Activated CD4-positive, alpha-beta T cell treated with anti-CD3 and anti-CD28 coated beads, Interleukin-10, Interleukin-2, amounts not matched to agents 100 ng/mL and 50 ng/mL, durations not matched to agents 16 hours and 8 hours (primary cell): ENCODE results near the gene FARS2.
"Not testable (repeated sequence)": the region's sequence is repeated elsewhere in the genome, so short reads cannot be mapped to it uniquely, and the experiment has no call there.

Source experiments
- DNase-seq: peaks from one replicate; pipeline ENCODE4 v3.0.0-alpha.2; 2020

The FARS2 gene

DNA sequence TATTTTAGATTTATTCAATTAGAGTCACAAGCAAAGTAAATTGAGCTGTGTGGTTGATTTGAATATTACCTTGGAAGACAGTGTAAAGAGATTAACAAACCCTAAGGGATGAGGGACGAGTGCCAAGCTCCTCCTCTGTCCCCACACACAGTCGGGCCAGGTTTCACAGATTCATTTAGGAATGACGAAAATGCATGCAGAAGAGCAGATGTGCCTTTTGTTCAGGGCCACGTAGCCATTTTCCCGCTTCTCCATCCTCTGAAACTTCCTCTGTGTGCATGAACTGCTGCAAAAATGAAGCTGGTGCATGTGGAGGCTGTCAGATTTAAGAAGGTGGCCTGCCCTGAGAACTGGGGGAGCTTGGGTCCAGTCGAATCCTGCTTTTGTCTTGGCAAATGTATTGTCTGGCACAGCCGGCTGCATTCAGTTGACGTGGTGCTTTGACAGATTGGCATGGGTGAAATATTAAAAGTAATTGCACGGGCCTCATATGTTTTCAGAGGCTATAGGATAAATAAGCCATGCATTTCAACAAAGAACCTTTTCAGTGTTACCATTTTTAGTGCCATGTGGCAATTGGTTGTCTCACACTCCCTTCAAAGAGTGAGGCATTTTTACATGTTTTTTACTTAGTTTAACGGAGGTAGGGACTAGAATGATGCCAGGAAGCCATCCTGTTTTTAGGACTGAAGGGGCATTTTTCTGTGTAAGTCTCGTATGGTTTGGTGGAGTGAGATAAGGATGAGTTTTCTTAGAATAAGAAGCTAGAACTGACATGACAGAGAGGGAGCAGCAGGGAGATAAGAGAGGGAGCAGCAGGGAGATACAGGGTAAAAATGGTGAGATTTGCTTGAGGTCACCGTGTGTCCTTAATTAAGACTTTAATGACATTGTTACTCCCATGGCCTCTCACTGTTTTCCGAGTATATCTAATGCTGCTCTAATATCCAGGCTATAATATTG is 384.3 kb downstream of the FARS2 start:
- no peak for DNase-seq

DNA sequence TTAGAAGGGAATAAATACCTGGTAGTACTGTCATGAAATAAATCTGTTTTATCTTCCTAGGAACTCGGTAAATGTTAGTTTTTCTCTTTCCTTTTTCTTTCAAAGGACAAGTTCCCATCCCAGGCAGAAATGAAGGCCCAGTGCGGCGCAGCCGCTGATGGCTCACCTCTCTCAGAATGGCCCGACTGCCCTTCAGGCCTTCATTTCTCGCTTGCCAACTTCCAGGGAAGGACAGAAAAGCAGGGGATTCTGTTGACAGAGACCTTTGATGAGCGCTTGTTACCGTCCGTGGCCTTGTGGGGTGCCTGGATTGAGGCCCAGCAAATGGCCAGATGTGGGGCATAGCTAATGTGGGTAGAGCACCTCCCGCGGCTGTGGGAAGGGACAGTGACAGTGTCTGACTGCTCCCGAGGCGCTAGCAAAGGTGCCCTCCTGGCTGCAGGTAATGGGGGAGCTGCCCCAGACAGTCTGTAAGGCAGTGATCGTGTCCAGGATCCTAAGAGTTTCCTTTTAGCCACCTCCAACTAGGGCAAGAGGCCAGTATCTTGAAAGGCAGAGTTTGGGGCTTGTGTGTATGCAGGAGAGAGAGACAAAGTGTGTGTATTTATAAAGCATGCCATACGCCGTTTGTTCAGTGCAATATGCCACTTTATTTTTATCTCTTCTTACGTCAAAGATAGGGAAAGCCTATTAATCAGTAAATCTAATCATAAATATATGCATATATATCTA is 391.3 kb downstream of the FARS2 start:
- DNase-seq, result no peak

GRCh38 chr6:5653801-5654200 is 392.5 kb downstream of the FARS2 start:
- no peak for DNase-seq

- no peak for DNase-seq
Observed at GRCh38 chr6:5656226-5656625, 394.9 kb downstream of the FARS2 start.

- not testable (repeated sequence) for DNase-seq
Observed at GRCh38 chr6:5656695-5657094, 395.4 kb downstream of the FARS2 start.

DNA sequence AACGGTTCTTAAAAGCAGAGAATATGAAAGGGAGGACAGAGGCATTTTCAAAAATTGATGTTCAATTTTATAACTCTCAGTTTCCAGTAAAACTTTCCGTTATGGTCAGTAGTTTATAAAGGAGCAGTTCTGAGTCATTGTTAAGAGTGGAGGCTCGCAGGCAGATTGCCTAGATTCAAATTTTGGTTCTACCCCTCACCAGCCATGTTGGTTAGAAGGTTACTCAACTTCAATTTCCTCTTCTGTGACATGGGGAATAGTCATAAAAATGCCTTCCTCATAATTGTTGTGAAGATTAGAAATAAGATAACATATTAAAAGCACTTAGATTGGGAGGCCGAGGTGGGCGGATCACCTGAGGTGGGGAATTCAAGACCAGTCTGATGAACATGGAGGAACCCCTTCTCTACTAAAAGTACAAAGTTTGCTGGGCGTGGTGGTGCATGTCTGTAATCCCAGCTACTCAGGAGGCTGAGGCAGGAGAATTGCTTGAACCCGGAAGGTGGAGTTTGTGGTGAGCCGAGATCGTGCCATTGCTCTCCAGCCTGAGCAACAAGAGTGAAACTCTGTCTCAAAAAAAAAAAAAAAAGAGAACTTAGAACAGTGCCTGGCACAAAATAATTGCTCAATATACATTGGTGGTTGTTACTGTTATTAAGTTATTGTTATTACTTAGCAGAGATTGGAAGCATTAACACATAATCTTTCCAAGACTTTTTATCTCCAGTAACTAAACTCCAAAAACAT is 396.5 kb downstream of the FARS2 start:
- DNase-seq, result no peak

GRCh38 chr6:5659467-5659866 is 398.2 kb downstream of the FARS2 start:
- no peak for DNase-seq

- no peak for DNase-seq
Observed at GRCh38 chr6:5660772-5661171, 399.5 kb downstream of the FARS2 start.

DNA sequence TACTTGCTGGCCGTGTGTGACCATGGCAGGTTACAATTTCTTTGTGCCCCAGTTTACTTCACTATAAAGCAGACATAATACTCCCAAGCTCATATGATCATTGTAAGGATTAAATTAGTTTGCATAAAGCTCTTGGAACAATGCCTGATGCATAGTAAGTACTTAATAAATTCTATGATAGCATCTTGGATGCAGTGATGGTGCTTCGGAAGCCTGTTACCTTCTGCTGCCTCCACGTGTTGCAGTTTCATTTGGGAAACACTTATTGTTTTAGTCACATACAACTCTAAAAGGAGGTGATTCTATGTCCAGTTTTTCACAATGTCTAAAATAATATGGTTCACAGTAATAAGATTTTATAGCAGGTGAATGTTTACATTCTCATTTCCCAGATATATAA is 401.5 kb downstream of the FARS2 start:
- no peak for DNase-seq

DNA sequence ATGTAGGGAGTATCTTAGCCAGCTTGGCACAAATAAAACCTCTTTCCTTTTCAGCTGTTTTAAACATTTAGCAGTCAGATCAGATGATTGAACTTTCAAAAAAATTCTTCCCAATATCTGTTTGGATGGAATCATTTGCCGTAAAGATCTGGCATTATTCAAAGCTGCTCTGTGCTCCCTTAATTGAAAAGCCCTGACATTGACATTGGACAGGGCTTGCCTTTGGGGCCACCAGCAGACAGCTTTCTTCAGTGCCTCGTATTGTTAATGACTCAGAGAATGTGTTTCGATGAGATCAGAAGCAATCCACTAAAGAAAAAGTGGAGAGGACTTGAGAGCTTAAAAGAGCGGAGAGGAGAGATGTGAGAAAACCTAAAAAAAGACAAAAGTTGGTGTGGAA is 401.9 kb downstream of the FARS2 start:
- DNase-seq, result no peak

DNA sequence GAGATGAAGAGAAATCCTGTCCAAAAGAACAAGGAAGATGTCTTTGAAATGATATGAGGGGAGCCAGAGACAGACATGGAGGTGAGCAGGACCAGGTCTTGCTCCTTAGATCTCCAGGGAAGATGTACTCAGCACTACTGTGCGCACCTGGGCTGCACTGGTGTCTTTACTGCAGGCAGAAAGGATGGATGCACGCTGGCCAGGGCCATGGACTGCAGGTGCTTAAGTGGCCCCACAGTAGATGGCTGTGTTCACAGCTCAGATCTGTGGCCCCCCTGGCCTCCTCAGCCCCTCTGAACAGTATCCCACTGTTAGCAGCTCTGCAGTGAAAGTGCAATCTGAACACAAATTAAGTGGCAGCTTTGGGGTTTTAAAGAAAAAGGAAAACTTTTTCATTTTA is 402.4 kb downstream of the FARS2 start:
- DNase-seq, result no peak

- no peak for DNase-seq
Observed at GRCh38 chr6:5664149-5664548, 402.8 kb downstream of the FARS2 start.

DNA sequence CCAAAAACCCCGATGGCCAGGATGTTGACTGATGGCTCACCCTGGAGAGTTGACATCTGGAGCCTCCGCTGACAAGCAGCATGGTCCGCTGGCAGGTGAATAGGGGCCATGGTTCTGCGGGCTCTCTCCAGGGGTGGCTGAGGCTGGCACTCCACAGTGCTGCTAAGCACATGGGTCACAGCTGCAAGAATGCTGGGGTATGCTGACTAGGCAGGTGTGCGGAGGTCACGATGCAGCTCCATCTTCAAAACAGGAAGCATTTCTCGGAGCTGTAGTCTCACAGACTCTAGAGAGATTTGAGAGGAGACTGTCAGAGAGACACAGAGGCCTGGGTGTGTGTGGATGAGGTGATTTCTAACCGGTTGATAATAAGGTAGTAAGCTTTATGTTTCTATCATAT is 403.9 kb downstream of the FARS2 start:
- no peak for DNase-seq

DNA sequence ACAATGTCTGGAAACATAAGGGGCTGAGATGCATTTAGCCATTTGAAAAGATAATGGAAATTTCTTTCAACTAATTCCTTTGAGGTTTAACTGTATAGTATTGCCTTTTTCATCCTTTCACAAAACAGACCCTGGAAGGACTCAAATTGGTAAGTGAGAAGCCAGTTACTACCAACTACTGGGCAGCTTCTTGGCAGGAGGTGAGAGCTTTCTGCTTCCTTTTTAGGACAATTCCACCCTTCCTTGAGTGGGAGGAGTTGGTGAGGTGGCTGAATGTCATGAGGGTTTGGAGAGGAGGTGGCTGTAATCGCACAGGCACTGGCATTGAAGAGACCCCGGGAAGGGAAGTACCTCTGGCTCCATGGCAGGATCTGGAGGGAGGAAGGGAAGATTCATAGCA is 404.4 kb downstream of the FARS2 start:
- DNase-seq, result no peak

DNA sequence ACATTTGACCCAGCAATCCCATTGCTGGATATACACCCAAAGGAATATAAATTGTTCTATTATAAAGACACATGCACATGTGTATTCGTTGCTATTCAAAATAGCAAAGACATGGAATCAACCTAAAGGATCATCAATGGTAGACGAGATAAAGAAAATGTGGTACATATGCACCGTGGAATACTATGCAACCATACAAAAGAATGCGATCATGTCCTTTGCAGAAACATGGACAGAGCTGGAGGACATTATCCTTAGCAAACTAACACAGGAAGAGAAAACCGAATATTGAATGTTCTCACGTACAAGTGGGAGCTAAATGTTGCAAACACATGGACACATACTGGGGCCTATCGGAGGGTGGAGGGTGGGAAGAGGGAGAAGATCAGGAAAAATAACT is 405.4 kb downstream of the FARS2 start:
- no peak for DNase-seq

DNA sequence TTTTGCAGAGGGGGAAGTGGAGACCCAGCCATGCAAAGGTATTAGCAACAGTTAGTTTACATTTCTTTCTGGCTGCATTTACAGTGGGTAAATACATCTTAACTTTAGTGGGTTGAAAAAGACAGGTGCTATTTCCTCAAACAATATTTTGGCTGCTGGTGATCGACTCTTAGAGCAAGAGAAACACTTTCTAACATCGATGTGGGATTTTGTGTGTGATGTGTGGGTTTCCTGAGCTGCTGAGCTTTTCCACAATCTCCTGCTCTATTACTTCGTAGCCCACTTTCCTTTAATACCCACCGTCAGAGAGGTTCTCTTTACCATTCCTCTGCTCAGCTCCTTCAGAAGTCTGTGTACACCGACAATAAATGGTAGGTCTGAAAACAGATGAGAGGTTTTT is 406.4 kb downstream of the FARS2 start:
- DNase-seq, result no peak

GRCh38 chr6:5670381-5670780 is 409.1 kb downstream of the FARS2 start:
- DNase-seq, result no peak

DNA sequence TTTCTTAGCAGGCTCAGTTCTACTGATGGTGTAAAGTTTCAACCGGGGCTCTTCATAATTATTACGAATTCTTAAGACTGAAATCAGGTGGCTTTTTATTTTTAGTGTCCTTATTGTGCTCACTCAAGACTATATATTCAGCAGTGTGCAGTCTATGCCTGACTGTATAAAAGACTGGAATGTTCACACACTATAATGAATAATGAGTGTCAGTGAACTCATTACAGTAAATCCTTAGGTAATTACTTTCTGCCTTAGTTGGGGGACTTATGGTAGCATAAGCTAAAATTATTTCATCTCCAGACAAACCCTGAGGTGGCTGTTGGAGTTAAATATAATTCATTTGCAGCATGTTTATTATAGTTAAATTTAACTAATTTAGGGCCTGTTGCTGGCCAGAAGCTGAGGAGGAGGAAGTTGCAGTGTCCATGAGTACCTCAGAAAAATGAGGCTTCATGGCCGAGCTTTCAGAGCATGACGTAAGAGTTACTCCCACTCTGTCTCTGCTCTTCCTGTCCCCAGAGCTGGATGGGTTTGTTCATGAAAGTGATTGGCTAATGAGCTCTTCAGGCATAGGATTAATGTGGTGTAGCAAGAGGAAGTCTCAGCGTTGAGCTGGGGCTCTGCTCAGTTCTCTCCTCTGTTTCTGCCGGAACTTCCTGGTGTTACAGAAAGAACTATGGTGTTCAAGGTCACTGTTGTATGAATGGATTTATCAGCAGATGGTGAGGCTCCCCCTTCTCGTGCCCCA is 409.7 kb downstream of the FARS2 start:
- peak; percentile 20 for DNase-seq

GRCh38 chr6:5671601-5672559 is 410.6 kb downstream of the FARS2 start:
- DNase-seq, result no peak

GRCh38 chr6:5672581-5673011 is 411.3 kb downstream of the FARS2 start:
- DNase-seq, result no peak

DNA sequence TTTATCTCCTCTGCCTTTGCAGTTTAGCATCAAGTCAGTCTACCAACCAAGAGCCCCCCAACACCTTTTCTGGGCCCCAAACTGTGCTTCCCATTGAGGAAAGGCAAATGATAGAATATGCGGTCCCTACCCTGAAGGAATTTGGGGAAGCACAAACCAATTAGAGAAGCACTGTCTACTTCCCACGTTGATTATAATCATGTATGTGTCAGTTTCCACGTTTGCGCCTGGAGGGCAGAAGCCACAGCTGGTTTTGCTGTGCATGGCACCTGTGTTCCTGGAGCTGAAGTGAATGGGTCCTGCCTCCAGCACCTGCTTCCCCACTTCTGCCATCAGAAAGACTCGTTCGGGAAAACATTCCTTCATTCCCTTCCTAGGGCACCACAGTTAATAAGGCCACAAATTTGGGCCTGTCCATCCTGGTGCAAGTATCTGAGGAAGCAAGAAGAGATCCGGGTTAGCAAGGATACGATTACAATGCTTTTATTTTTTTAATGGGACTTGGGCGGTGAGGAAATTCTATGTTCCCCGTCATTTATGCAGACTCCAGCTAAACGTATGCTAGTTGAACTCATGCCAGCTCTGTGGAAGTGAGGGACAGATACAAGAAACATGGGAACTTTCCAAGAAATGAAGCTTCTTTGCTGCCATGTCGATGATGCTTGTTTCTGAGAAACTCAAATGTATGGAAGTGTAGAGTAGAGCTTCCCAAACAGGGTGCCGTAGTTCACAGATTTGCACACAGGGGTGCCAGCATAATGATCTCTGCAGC is 411.9 kb downstream of the FARS2 start:
- no peak for DNase-seq
